ENCODE data around the gene DYNC2H1.
"Not testable (repeated sequence)": the region's sequence is repeated elsewhere in the genome, so short reads cannot be mapped to it uniquely, and the experiment has no call there.

DYNC2H1 gene

GRCh38 chr11:103141986-103142385 lies 32.8 kb downstream of the DYNC2H1 start:
- not testable (repeated sequence) for DNase-seq (ENCODE audit: low read depth in 2 of 2)

- no peak for DNase-seq (ENCODE audit: low read depth in 2 of 2)
Measured at GRCh38 chr11:103147627-103148026, 38.4 kb downstream of the DYNC2H1 start.

- DNase-seq (ENCODE audit: low read depth in 2 of 2): no peak
Measured at GRCh38 chr11:103157542-103157941, 48.3 kb downstream of the DYNC2H1 start.

GRCh38 chr11:103164093-103164796 lies 55.0 kb downstream of the DYNC2H1 start:
- DNase-seq (ENCODE audit: low read depth in 2 of 2): no peak

GRCh38 chr11:103167166-103167565 lies 57.9 kb downstream of the DYNC2H1 start:
- DNase-seq (ENCODE audit: low read depth in 2 of 2): no peak

- no peak for DNase-seq (ENCODE audit: low read depth in 2 of 2)
Measured at GRCh38 chr11:103170865-103171264, 61.6 kb downstream of the DYNC2H1 start.

GRCh38 chr11:103175461-103176129 lies 66.4 kb downstream of the DYNC2H1 start:
- DNase-seq (ENCODE audit: low read depth in 2 of 2): no peak

- DNase-seq (ENCODE audit: low read depth in 2 of 2): no peak
Measured at GRCh38 chr11:103183981-103184611, 74.9 kb downstream of the DYNC2H1 start.

- DNase-seq (ENCODE audit: low read depth in 2 of 2): no peak
Measured at GRCh38 chr11:103202048-103202651, 92.9 kb downstream of the DYNC2H1 start.

- DNase-seq (ENCODE audit: low read depth in 2 of 2): no peak
Measured at GRCh38 chr11:103210543-103210942, 101.3 kb downstream of the DYNC2H1 start.

- DNase-seq (ENCODE audit: low read depth in 2 of 2): no peak
Measured at GRCh38 chr11:103215812-103216211, 106.6 kb downstream of the DYNC2H1 start.

- DNase-seq (ENCODE audit: low read depth in 2 of 2): no peak
Measured at GRCh38 chr11:103220133-103220532, 110.9 kb downstream of the DYNC2H1 start.

- DNase-seq (ENCODE audit: low read depth in 2 of 2): no peak
Measured at GRCh38 chr11:103222806-103223205, 113.6 kb downstream of the DYNC2H1 start.

- no peak for DNase-seq (ENCODE audit: low read depth in 2 of 2)
Measured at GRCh38 chr11:103228807-103229206, 119.6 kb downstream of the DYNC2H1 start.

GRCh38 chr11:103234974-103235373 lies 125.7 kb downstream of the DYNC2H1 start:
- DNase-seq (ENCODE audit: low read depth in 2 of 2): no peak

- no peak for DNase-seq (ENCODE audit: low read depth in 2 of 2)
Measured at GRCh38 chr11:103241574-103241973, 132.3 kb downstream of the DYNC2H1 start.

GRCh38 chr11:103254123-103254522 lies 144.9 kb downstream of the DYNC2H1 start:
- DNase-seq (ENCODE audit: low read depth in 2 of 2): no peak

GRCh38 chr11:103257360-103257759 lies 148.1 kb downstream of the DYNC2H1 start:
- no peak for DNase-seq (ENCODE audit: low read depth in 2 of 2)

- no peak for DNase-seq (ENCODE audit: low read depth in 2 of 2)
Measured at GRCh38 chr11:103266167-103266831, 157.1 kb downstream of the DYNC2H1 start.

GRCh38 chr11:103272876-103273275 lies 163.7 kb downstream of the DYNC2H1 start:
- no peak for DNase-seq (ENCODE audit: low read depth in 2 of 2)

GRCh38 chr11:103274025-103274424 lies 164.8 kb downstream of the DYNC2H1 start:
- DNase-seq (ENCODE audit: low read depth in 2 of 2): no peak

GRCh38 chr11:103279821-103280220 lies 170.6 kb downstream of the DYNC2H1 start:
- no peak for DNase-seq (ENCODE audit: low read depth in 2 of 2)
